Fibroblast of lung (primary cell): Measurements from ENCODE around the gene VWF.

ENCODE experiments used
- EZH2 ChIP-seq: IDR thresholded peaks from 2 replicates; pipeline ENCODE4 v1.5.1; 2012; ENCODE audit warnings: low read length, control low read depth, mild to moderate bottlenecking; ENCODE audit errors: missing control alignments
- TF ChIP-seq, protein P1 (sequence below), 2 donors: IDR thresholded peaks in 1 of 2; conservative IDR thresholded peaks in 1 of 2; 1 replicate in 1 of 2; 2 replicates in 1 of 2; pipeline ENCODE4 v1.5.1; 2011 to 2012; ENCODE audit warnings: low read length in 2 of 2, control low read depth in 1 of 2, inconsistent platforms in 1 of 2, low read depth in 1 of 2, mild to moderate bottlenecking in 1 of 2

DNA sequence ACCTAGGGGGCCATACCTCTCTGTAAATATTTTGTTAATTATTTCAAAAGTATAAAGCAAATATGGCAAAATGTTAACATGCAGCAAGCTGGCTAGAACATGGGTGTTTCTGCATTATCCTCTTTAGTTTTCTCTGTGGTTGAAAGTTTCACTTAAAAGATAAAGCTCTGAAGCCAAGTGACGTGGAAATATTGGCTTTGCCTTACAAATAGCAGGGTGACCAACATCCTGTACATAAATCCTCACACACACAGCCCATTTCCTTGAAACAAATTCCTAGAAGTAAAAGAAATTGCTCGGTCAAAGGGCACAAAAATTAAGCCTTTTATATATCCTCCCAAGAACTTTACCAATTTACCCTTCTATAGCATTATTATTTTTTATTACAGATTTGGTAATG is 10.6 kb upstream of the VWF start:
- TF ChIP-seq, protein P1, sequence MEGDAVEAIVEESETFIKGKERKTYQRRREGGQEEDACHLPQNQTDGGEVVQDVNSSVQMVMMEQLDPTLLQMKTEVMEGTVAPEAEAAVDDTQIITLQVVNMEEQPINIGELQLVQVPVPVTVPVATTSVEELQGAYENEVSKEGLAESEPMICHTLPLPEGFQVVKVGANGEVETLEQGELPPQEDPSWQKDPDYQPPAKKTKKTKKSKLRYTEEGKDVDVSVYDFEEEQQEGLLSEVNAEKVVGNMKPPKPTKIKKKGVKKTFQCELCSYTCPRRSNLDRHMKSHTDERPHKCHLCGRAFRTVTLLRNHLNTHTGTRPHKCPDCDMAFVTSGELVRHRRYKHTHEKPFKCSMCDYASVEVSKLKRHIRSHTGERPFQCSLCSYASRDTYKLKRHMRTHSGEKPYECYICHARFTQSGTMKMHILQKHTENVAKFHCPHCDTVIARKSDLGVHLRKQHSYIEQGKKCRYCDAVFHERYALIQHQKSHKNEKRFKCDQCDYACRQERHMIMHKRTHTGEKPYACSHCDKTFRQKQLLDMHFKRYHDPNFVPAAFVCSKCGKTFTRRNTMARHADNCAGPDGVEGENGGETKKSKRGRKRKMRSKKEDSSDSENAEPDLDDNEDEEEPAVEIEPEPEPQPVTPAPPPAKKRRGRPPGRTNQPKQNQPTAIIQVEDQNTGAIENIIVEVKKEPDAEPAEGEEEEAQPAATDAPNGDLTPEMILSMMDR (conservative IDR thresholded peaks at IDR 0.05 in 1 of 2, IDR thresholded peaks at IDR 0.05 in 1 of 2; ENCODE audit: low read depth in 1 of 2, low read length in 2 of 2): no peak
- TF ChIP-seq EZH2: no peak
